ENCODE results near the gene PITHD1. TPM values are rescaled to one million over a fixed set of nuclear protein-coding genes. Genes with fewer than 3 reads are reported as not detected.

Gene PITHD1
- total RNA-seq, 1 donor from 2014 or later, result 72.5 TPM

GRCh38 chr1:23768733-23769132, 9.5 kb upstream of the PITHD1 start:
- no peaks in the 10 kb centered on the region for H3K27me3 Mint-ChIP-seq (ENCODE audit: insufficient read depth, low read depth)
- H3K27me3 ChIP-seq, result no peaks in the 10 kb centered on the region
- no peaks in the 10 kb centered on the region for H3K79me2 ChIP-seq (ENCODE audit: low read depth)
- no peak overlapping the region for H3K4me3 ChIP-seq
- peaks cover 5% of the 10 kb centered on the region for H3K36me3 Mint-ChIP-seq
- no peak for DNase-seq (ENCODE audit: low spot score)
- H3K4me1 ChIP-seq, result no peaks in the 10 kb centered on the region
- no peaks in the 10 kb centered on the region for H3K9me3 ChIP-seq (ENCODE audit: low read depth)
- no peaks in the 10 kb centered on the region for H3K4me1 Mint-ChIP-seq
- no peak overlapping the region for H3K9ac ChIP-seq
- no peaks in the 10 kb centered on the region for H3F3A ChIP-seq (ENCODE audit: low read depth)
- no peak overlapping the region for H3K27ac ChIP-seq
- no peak overlapping the region for H2AFZ ChIP-seq (replicated peaks)
- H3K4me3 Mint-ChIP-seq, result no peak overlapping the region
- H3K4me2 ChIP-seq, result no peak overlapping the region
- H4K20me1 ChIP-seq (ENCODE audit: low read depth), result peaks cover 2% of the 10 kb centered on the region
- H3K36me3 ChIP-seq, result no peaks in the 10 kb centered on the region
- TF ChIP-seq, protein P1, sequence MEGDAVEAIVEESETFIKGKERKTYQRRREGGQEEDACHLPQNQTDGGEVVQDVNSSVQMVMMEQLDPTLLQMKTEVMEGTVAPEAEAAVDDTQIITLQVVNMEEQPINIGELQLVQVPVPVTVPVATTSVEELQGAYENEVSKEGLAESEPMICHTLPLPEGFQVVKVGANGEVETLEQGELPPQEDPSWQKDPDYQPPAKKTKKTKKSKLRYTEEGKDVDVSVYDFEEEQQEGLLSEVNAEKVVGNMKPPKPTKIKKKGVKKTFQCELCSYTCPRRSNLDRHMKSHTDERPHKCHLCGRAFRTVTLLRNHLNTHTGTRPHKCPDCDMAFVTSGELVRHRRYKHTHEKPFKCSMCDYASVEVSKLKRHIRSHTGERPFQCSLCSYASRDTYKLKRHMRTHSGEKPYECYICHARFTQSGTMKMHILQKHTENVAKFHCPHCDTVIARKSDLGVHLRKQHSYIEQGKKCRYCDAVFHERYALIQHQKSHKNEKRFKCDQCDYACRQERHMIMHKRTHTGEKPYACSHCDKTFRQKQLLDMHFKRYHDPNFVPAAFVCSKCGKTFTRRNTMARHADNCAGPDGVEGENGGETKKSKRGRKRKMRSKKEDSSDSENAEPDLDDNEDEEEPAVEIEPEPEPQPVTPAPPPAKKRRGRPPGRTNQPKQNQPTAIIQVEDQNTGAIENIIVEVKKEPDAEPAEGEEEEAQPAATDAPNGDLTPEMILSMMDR (IDR thresholded peaks at IDR 0.05), result no peak
- no peak for TF ChIP-seq EZH2 (IDR thresholded peaks at IDR 0.05)
- TF ChIP-seq EZH2phosphoT487 (IDR thresholded peaks at IDR 0.05), result no peak
- no peaks in the 10 kb centered on the region for H3K9me3 Mint-ChIP-seq
- no peak overlapping the region for H3K27ac Mint-ChIP-seq

GRCh38 chr1:23772049-23772853, 6.0 kb upstream of the PITHD1 start:
- H3K4me1 Mint-ChIP-seq, result peaks cover 5% of the 10 kb centered on the region
- Histone ChIP-seq H3K79me2 (ENCODE audit: low read depth) (peaks cover 12% of the 10 kb centered on the region), H3K9ac (no peak overlapping the region), H3K4me2 (peak overlapping the region; percentile 19), H4K20me1 (ENCODE audit: low read depth) (no peaks in the 10 kb centered on the region), H3K27ac (no peak overlapping the region), H2AFZ (replicated peaks) (no peak overlapping the region), H3F3A (ENCODE audit: low read depth) (peaks cover 11% of the 10 kb centered on the region), H3K27me3 (no peaks in the 10 kb centered on the region), H3K4me3 (no peak overlapping the region), H3K4me1 (peaks cover 4% of the 10 kb centered on the region), H3K9me3 (ENCODE audit: low read depth) (no peaks in the 10 kb centered on the region), H3K36me3 (no peaks in the 10 kb centered on the region)
- H3K9me3 Mint-ChIP-seq, result no peaks in the 10 kb centered on the region
- no peak overlapping the region for H3K27ac Mint-ChIP-seq
- H3K36me3 Mint-ChIP-seq, result peaks cover 3% of the 10 kb centered on the region
- no peak overlapping the region for H3K4me3 Mint-ChIP-seq
- DNase-seq (ENCODE audit: low spot score), result peak; percentile 90
- TF ChIP-seq, protein P1 (IDR thresholded peaks at IDR 0.05), result peak; percentile 83
- no peak for TF ChIP-seq EZH2 (IDR thresholded peaks at IDR 0.05)
- H3K27me3 Mint-ChIP-seq (ENCODE audit: insufficient read depth, low read depth), result no peaks in the 10 kb centered on the region

DNA sequence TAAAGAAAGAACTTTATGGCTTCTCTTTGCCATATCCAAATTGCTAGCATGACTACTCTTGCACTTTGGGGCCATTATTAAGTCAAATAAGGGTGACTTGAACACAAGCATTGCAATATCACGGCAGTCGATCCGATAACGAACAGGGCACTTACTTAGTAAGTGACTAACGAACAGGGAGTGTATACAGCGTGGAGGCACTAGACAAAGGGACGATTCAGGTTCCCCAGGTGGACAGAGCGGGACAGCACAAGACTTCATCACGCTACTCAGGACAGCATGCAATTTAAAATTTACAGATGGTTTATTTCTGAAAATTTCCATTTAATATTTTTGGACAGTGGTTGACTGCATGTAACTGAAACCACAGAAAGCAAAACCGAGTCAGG, 5.4 kb upstream of the PITHD1 start:
- H3K79me2 ChIP-seq (ENCODE audit: low read depth), result peaks cover 18% of the 10 kb centered on the region
- no peaks in the 10 kb centered on the region for H3K9me3 ChIP-seq (ENCODE audit: low read depth)
- H2AFZ ChIP-seq (replicated peaks), result no peak overlapping the region
- H3K4me3 ChIP-seq, result no peak overlapping the region
- peaks cover 14% of the 10 kb centered on the region for H3F3A ChIP-seq (ENCODE audit: low read depth)
- H3K4me2 ChIP-seq, result no peak overlapping the region
- Mint-ChIP-seq H3K27ac (no peak overlapping the region), H3K4me1 (peaks cover 9% of the 10 kb centered on the region), H3K36me3 (no peaks in the 10 kb centered on the region), H3K9me3 (no peaks in the 10 kb centered on the region), H3K27me3 (ENCODE audit: insufficient read depth, low read depth) (no peaks in the 10 kb centered on the region), H3K4me3 (no peak overlapping the region)
- no peaks in the 10 kb centered on the region for H3K27me3 ChIP-seq
- no peaks in the 10 kb centered on the region for H4K20me1 ChIP-seq (ENCODE audit: low read depth)
- peaks cover 7% of the 10 kb centered on the region for H3K4me1 ChIP-seq
- no peaks in the 10 kb centered on the region for H3K36me3 ChIP-seq
- no peak for DNase-seq (ENCODE audit: low spot score)
- no peak for TF ChIP-seq EZH2phosphoT487 (IDR thresholded peaks at IDR 0.05)
- TF ChIP-seq EZH2 (IDR thresholded peaks at IDR 0.05), result no peak
- TF ChIP-seq, protein P1 (IDR thresholded peaks at IDR 0.05), result no peak
- H3K27ac ChIP-seq, result no peak overlapping the region
- H3K9ac ChIP-seq, result no peak overlapping the region

Measured in neural progenitor cell (in vitro differentiated cells).